ENCODE measurements around the gene FXR1. TPM values are rescaled to one million over a fixed set of nuclear protein-coding genes. Genes with fewer than 3 reads are reported as not detected.

FXR1 gene
- total RNA-seq, 1 experiment from 2014 or later = 343 TPM

DNA sequence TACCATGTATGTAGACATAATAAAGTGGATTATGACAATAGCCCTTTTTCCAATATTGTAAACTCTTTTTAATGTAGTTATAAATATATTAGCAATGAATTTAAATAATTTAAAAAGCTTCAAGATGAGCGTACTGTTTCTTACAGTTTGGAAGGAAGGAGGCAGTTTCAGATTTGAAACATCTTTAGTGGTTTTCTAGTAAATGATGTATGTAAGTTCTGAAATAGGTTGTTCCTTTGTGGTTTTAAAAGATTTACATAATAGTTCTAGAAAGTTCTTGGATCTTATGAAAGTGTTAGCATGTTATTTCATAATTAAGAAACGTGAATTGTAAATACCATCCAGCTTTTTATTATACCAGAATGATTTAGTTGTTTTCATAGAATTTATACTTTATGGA is 61.1 kb downstream of the FXR1 start:
- no TSS peak for BruUV-seq (replicated peaks)
- H3K27ac Mint-ChIP-seq (ENCODE audit: unreplicated experiment) = no peak overlapping the region
- intact Hi-C loops (cut with micrococcal nuclease; ENCODE audit: unreplicated experiment) = no loop called here
- H3K27me3 Mint-ChIP-seq (ENCODE audit: unreplicated experiment) = no peaks in the 10 kb centered on the region
- H3K4me3 Mint-ChIP-seq (ENCODE audit: low read depth, unreplicated experiment) = no peak overlapping the region
- peaks cover 76% of the 10 kb centered on the region for H3K36me3 Mint-ChIP-seq (ENCODE audit: insufficient read depth, unreplicated experiment)
- TF ChIP-seq, protein P1, sequence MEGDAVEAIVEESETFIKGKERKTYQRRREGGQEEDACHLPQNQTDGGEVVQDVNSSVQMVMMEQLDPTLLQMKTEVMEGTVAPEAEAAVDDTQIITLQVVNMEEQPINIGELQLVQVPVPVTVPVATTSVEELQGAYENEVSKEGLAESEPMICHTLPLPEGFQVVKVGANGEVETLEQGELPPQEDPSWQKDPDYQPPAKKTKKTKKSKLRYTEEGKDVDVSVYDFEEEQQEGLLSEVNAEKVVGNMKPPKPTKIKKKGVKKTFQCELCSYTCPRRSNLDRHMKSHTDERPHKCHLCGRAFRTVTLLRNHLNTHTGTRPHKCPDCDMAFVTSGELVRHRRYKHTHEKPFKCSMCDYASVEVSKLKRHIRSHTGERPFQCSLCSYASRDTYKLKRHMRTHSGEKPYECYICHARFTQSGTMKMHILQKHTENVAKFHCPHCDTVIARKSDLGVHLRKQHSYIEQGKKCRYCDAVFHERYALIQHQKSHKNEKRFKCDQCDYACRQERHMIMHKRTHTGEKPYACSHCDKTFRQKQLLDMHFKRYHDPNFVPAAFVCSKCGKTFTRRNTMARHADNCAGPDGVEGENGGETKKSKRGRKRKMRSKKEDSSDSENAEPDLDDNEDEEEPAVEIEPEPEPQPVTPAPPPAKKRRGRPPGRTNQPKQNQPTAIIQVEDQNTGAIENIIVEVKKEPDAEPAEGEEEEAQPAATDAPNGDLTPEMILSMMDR (IDR thresholded peaks at IDR 0.05; ENCODE audit: unreplicated experiment) = no peak
- DNase-seq = no peak
- no peaks in the 10 kb centered on the region for H3K9me3 Mint-ChIP-seq (ENCODE audit: low read depth, unreplicated experiment)
- no peaks in the 10 kb centered on the region for H3K4me1 Mint-ChIP-seq (ENCODE audit: low read depth, unreplicated experiment)
- CTCF ChIA-PET = no interaction called here

GRCh38 chr3:180974286-180974685 is 61.8 kb downstream of the FXR1 start:
- H3K4me1 Mint-ChIP-seq (ENCODE audit: low read depth, unreplicated experiment) = no peaks in the 10 kb centered on the region
- H3K27me3 Mint-ChIP-seq (ENCODE audit: unreplicated experiment) = no peaks in the 10 kb centered on the region
- no peak overlapping the region for H3K27ac Mint-ChIP-seq (ENCODE audit: unreplicated experiment)
- CTCF ChIA-PET = no interaction called here
- peaks cover 76% of the 10 kb centered on the region for H3K36me3 Mint-ChIP-seq (ENCODE audit: insufficient read depth, unreplicated experiment)
- H3K9me3 Mint-ChIP-seq (ENCODE audit: low read depth, unreplicated experiment) = no peaks in the 10 kb centered on the region
- TF ChIP-seq, protein P1 (IDR thresholded peaks at IDR 0.05; ENCODE audit: unreplicated experiment) = no peak
- no TSS peak for BruUV-seq (replicated peaks)
- no peak for DNase-seq
- no peak overlapping the region for H3K4me3 Mint-ChIP-seq (ENCODE audit: low read depth, unreplicated experiment)
- intact Hi-C loops (cut with micrococcal nuclease; ENCODE audit: unreplicated experiment) = no loop called here

DNA sequence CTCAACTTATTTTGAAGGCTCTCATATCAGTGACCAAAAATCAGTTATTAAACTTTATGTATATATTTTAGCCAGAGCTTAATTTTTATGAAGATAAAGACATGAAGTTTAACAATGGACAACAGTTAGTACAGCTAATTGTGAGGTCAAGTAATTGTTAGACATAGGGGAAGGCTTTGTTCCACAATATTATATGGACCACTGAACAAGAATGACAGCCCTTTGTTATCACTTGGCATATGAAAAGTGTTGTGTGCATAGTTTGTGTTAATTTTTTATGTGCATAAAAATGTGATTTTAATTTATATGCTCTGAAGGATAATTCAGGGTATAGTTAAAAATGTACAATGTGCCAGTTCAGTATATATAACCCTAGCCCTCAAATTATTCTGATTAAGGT is 65.0 kb downstream of the FXR1 start:
- intact Hi-C loops (cut with micrococcal nuclease; ENCODE audit: unreplicated experiment) = no loop called here
- H3K27ac Mint-ChIP-seq (ENCODE audit: unreplicated experiment) = no peak overlapping the region
- CTCF ChIA-PET = interaction anchor here (0.9 to 1.0 kb wide), 2 partner anchors 16 to 65 kb away, joined by 3 to 4 read pairs; partner anchors contain the start of gene FXR1
- H3K36me3 Mint-ChIP-seq (ENCODE audit: insufficient read depth, unreplicated experiment) = peaks cover 78% of the 10 kb centered on the region
- TF ChIP-seq, protein P1 (IDR thresholded peaks at IDR 0.05; ENCODE audit: unreplicated experiment) = no peak
- no peaks in the 10 kb centered on the region for H3K4me1 Mint-ChIP-seq (ENCODE audit: low read depth, unreplicated experiment)
- BruUV-seq (replicated peaks) = no TSS peak
- H3K9me3 Mint-ChIP-seq (ENCODE audit: low read depth, unreplicated experiment) = no peaks in the 10 kb centered on the region
- DNase-seq = no peak
- no peak overlapping the region for H3K4me3 Mint-ChIP-seq (ENCODE audit: low read depth, unreplicated experiment)
- H3K27me3 Mint-ChIP-seq (ENCODE audit: unreplicated experiment) = no peaks in the 10 kb centered on the region

DNA sequence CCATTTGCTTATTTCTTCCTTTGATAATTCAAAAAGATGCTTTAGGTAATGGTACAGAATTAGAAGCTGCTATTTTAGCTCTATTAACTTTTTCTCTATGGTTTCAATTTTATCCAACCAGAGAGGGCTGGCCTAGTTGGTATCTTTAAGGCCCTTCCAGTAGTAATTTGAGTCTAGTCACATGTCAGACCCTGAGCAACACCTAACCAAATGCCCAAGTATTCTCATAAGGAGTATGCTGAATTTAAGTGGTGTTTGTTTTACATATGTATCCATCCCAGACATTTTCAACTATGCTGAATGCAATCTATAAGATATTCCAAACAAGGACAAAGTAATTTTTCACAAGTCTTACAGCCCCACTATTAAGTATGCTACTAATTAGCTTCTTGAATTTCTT is 67.5 kb downstream of the FXR1 start:
- intact Hi-C loops (cut with micrococcal nuclease; ENCODE audit: unreplicated experiment) = loop anchor here (10.0 kb wide), 2 partner anchors 295 to 365 kb away; no protein-coding TSS in a partner anchor
- H3K4me1 Mint-ChIP-seq (ENCODE audit: low read depth, unreplicated experiment) = no peaks in the 10 kb centered on the region
- H3K27ac Mint-ChIP-seq (ENCODE audit: unreplicated experiment) = no peak overlapping the region
- TF ChIP-seq, protein P1 (IDR thresholded peaks at IDR 0.05; ENCODE audit: unreplicated experiment) = no peak
- CTCF ChIA-PET = interaction anchor here (1.1 kb wide), 1 partner anchor 9 kb away, joined by 3 read pairs; the partner anchor contains the start of gene DNAJC19
- H3K36me3 Mint-ChIP-seq (ENCODE audit: insufficient read depth, unreplicated experiment) = peaks cover 80% of the 10 kb centered on the region
- no peak for DNase-seq
- no peak overlapping the region for H3K4me3 Mint-ChIP-seq (ENCODE audit: low read depth, unreplicated experiment)
- no TSS peak for BruUV-seq (replicated peaks)
- H3K9me3 Mint-ChIP-seq (ENCODE audit: low read depth, unreplicated experiment) = no peaks in the 10 kb centered on the region
- H3K27me3 Mint-ChIP-seq (ENCODE audit: unreplicated experiment) = no peaks in the 10 kb centered on the region
